ENCODE results near the gene LTB4R2.

The LTB4R2 gene

GRCh38 chr14:24323341-24323740 is 13.4 kb downstream of the LTB4R2 start:
- Histone ChIP-seq H3K27ac (ENCODE audit: low read length) (no peak overlapping the region), H3K9me3 (replicated peaks; ENCODE audit: insufficient read depth, low read length) (no peaks in the 10 kb centered on the region), H3K4me2 (ENCODE audit: low read depth, low read length) (no peak overlapping the region), H3K4me3 (ENCODE audit: low read length) (no peak overlapping the region), H2AFZ (ENCODE audit: low read length) (no peak overlapping the region), H3K79me2 (ENCODE audit: low read length) (no peaks in the 10 kb centered on the region), H4K20me1 (ENCODE audit: insufficient read depth, low read length) (no peaks in the 10 kb centered on the region), H3F3A (ENCODE audit: insufficient read depth, low read length) (no peaks in the 10 kb centered on the region; the same call in 1 of the 2 replicates), H3K4me1 (ENCODE audit: low read length) (no peaks in the 10 kb centered on the region), H3K36me3 (replicated peaks; ENCODE audit: insufficient read depth, low read length) (no peaks in the 10 kb centered on the region), H3K9ac (ENCODE audit: low read length) (no peak overlapping the region), H3K9me2 (replicated peaks; ENCODE audit: insufficient read depth, low read length) (no peaks in the 10 kb centered on the region), H3K27me3 (replicated peaks; ENCODE audit: insufficient read depth, low read length) (peaks cover 11% of the 10 kb centered on the region; the same call in 1 of the 2 replicates)
- no peak for DNase-seq
- TF ChIP-seq EZH2phosphoT487 (IDR thresholded peaks at IDR 0.05; ENCODE audit: low read length) (no peak), CTCF (IDR thresholded peaks at IDR 0.05; ENCODE audit: low read length) (no peak), EZH2 (optimal IDR thresholded peaks at IDR 0.05; ENCODE audit: low read depth, low read length) (no peak)

- no peaks in the 10 kb centered on the region for H3K9me2 ChIP-seq (replicated peaks; ENCODE audit: insufficient read depth, low read length)
- no peak overlapping the region for H2AFZ ChIP-seq (ENCODE audit: low read length)
- H3K4me2 ChIP-seq (ENCODE audit: low read depth, low read length), result no peak overlapping the region
- no peaks in the 10 kb centered on the region for H3K4me1 ChIP-seq (ENCODE audit: low read length)
- H3K36me3 ChIP-seq (replicated peaks; ENCODE audit: insufficient read depth, low read length), result no peaks in the 10 kb centered on the region
- H3K27me3 ChIP-seq (replicated peaks; ENCODE audit: insufficient read depth, low read length), result peaks cover 11% of the 10 kb centered on the region; the same call in 1 of the 2 replicates
- H3K9ac ChIP-seq (ENCODE audit: low read length), result no peak overlapping the region
- no peak for DNase-seq
- H4K20me1 ChIP-seq (ENCODE audit: insufficient read depth, low read length), result no peaks in the 10 kb centered on the region
- no peaks in the 10 kb centered on the region; the same call in 1 of the 2 replicates for H3F3A ChIP-seq (ENCODE audit: insufficient read depth, low read length)
- no peaks in the 10 kb centered on the region for H3K9me3 ChIP-seq (replicated peaks; ENCODE audit: insufficient read depth, low read length)
- no peaks in the 10 kb centered on the region for H3K79me2 ChIP-seq (ENCODE audit: low read length)
- TF ChIP-seq EZH2 (optimal IDR thresholded peaks at IDR 0.05; ENCODE audit: low read depth, low read length) (no peak), CTCF (IDR thresholded peaks at IDR 0.05; ENCODE audit: low read length) (no peak), EZH2phosphoT487 (IDR thresholded peaks at IDR 0.05; ENCODE audit: low read length) (no peak)
- H3K27ac ChIP-seq (ENCODE audit: low read length), result no peak overlapping the region
- no peak overlapping the region for H3K4me3 ChIP-seq (ENCODE audit: low read length)
Measured at GRCh38 chr14:24324024-24324423, 14.1 kb downstream of the LTB4R2 start.

- Histone ChIP-seq H3K4me3 (ENCODE audit: low read length) (no peak overlapping the region), H2AFZ (ENCODE audit: low read length) (no peak overlapping the region), H3K27ac (ENCODE audit: low read length) (no peak overlapping the region), H3K9me3 (replicated peaks; ENCODE audit: insufficient read depth, low read length) (no peaks in the 10 kb centered on the region), H3K9ac (ENCODE audit: low read length) (no peak overlapping the region), H3K27me3 (replicated peaks; ENCODE audit: insufficient read depth, low read length) (peaks cover 11% of the 10 kb centered on the region; the same call in 1 of the 2 replicates), H3K4me1 (ENCODE audit: low read length) (no peaks in the 10 kb centered on the region), H3K4me2 (ENCODE audit: low read depth, low read length) (no peak overlapping the region), H3K9me2 (replicated peaks; ENCODE audit: insufficient read depth, low read length) (no peaks in the 10 kb centered on the region), H3K36me3 (replicated peaks; ENCODE audit: insufficient read depth, low read length) (no peaks in the 10 kb centered on the region), H3K79me2 (ENCODE audit: low read length) (no peaks in the 10 kb centered on the region), H4K20me1 (ENCODE audit: insufficient read depth, low read length) (no peaks in the 10 kb centered on the region), H3F3A (ENCODE audit: insufficient read depth, low read length) (no peaks in the 10 kb centered on the region; the same call in 1 of the 2 replicates)
- TF ChIP-seq EZH2phosphoT487 (IDR thresholded peaks at IDR 0.05; ENCODE audit: low read length), result no peak
- no peak for TF ChIP-seq EZH2 (optimal IDR thresholded peaks at IDR 0.05; ENCODE audit: low read depth, low read length)
- TF ChIP-seq CTCF (IDR thresholded peaks at IDR 0.05; ENCODE audit: low read length), result no peak
- DNase-seq, result no peak
Measured at GRCh38 chr14:24325041-24325530, 15.1 kb downstream of the LTB4R2 start.

Data from MM.1S (cell line).